HUDEP-2 (cell line): ENCODE data around the gene F12.
"Not testable (repeated sequence)": the region's sequence is repeated elsewhere in the genome, so short reads cannot be mapped to it uniquely, and the experiment has no call there.

Source experiments
- DNase-seq, 76 experiments: peaks; one replicate each; lab custom pipeline; 2025; ENCODE audit not compliant: unreplicated experiment in 76 of 76; lab: John Stamatoyannopoulos, UW

F12 gene

GRCh38 chr5:177390363-177391300 is 18.7 kb downstream of the F12 start:
- DNase-seq: peak in 70 of 76 experiments; percentile 10 to 83 (median 61)

DNA sequence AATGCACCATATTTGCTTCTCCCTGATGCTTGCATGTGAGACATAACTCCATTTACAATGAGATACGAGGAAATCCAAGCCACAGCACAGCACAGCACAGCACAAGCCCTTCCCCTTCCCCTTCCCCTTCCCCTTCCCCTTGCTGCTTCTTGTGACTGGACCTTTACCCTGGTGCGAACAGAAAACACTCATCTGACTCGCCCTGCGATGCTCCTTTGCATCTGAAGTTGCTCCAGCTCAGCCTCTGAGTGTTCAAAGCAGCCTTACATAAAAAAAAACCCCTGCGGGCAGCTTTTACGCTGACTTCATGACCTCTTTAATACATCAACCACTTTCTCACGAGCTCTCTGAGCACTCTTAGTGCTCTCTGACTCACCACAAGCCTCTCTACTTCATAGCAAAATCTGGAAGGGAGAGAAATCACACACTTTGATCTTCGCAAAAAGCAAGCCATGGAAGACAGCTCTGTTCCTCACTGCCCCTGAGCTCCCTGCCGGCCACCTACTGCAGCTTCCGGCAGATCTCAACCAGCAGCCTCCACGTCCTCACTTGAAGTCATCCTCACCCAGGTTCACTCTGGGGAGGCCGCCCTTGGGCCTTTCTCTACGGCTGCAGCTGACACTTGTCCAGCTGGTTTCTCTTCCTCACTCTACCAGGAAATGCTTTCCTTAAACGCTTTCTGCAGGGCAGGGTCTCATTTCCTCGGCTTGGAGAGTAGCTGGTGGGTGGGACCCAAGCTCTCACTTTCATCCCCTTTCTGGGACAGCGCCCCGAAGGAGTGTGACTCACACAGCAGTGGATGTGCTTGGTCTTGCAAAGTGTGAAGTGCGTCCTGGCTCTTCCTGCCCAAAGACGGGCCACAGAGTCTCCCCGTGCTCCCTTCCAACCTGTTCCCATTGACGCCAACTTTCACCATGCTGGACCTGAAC is 19.9 kb downstream of the F12 start:
- DNase-seq: no peak

DNA sequence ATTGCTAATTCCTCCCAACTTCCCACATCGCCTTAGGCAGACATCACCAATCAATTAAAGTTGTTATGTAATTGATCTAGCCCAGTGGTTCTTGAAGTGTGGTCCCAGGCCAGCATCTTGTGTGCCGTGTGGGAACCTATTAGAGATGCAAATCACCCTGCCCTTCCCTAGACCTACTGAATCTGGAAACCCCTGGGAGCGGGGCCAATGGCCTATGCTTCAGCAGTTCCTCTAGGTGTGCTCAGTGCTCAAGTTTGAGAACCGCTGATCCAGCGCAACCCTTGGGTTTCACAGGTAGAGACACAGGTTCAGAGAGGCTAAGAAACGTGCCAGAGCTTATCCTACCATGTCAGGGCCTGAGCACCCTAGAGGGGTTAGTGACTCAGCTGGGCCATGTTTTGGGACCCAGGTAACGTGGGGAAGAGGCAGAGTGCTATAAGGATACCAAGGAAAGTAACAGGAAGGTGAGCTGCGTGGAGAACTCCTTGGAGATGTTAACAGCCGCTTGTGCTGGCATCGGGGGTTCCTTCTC is 20.8 kb downstream of the F12 start:
- no peak for DNase-seq

- no peak for DNase-seq
Measured at GRCh38 chr5:177387405-177387804, 22.0 kb downstream of the F12 start.

DNA sequence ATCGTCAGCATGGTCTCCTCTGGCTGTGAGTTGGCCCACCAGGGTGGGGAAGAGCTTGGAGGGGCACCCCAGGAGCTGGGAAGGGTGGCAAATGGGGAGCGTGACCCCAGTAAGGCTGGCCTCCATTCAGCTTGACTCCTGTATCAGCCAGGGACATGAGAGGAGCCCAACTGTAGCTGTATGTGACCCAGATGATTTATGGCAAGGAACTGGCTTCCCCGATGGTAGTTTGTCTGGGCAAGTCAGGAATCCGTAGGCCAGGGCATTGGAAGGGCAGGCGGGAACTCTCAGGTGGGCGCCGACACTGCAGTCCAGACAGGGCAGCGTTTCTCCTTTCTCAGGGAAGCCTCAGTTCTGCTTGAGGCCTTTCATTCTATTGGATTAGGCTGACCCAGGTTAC is 22.8 kb downstream of the F12 start:
- DNase-seq: no peak

GRCh38 chr5:177385720-177386119 is 23.6 kb downstream of the F12 start:
- no peak for DNase-seq

DNA sequence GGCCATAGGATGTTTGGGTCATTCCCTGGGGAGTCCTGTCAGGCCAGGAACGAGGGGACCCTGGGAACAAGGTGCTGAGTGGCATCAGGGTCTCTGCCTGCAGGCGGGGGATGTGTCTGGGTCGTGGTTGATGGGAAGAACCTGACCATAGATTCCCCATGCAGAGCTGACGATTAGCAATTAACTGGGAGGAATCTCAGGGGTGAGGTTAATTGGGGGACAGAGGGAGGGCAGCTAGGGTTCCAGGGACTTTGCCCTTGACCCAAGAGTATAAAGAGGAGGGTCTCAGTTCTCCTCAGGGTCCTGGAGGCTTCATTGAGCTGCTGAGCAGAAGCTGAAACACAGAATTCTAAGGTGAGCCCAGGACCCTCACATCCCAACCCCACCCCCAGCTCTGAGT is 25.2 kb downstream of the F12 start, which contains the start of gene SLC34A1:
SLC34A1 (plus strand) TSS at position 301 of the 400 bp plus-strand sequence. CDS start 1,308 bp downstream, outside the sequence.
- DNase-seq: no peak

DNA sequence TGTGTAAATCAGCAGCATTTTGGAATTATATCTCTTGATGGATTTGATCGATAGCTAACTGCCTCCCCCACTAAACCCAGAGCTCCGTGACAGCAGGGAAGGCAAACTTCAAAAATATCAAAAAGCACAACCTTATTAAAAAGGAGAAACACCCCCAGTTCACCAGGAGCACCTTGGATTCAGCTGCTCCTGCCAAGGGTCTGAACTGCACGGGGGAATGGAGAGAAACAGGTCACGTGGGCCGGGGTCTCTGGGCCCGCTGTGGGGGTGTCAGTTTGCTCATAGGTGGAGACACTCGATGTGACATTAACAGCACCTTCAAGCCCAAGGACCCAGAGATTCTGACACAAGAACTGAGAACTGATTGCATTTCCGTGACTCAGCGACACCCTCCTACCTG is 26.2 kb downstream of the F12 start:
- DNase-seq: no peak

GRCh38 chr5:177382423-177383029 is 26.8 kb downstream of the F12 start:
- DNase-seq: peak in 55 of 76 experiments; percentile 4 to 68 (median 40)

DNA sequence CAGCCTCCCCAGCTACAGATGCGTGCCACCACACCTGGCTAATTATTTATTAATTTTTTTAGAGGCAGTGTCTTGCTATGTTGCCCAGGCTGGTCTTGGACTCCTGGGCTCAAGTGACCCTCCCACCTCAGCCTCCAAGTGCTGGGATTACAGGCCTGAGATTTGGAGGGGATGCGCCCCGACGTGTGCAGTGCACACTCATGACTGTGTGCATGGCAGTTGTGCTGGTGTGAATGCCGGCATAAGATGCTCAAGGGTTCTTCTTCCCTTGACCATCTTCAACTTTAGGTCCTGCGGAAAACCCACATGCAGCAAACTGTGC is 28.6 kb downstream of the F12 start:
- no peak for DNase-seq

GRCh38 chr5:177378884-177379883 is 30.2 kb downstream of the F12 start:
- peak in 27 of 76 experiments; percentile 8 to 47 (median 18) for DNase-seq

DNA sequence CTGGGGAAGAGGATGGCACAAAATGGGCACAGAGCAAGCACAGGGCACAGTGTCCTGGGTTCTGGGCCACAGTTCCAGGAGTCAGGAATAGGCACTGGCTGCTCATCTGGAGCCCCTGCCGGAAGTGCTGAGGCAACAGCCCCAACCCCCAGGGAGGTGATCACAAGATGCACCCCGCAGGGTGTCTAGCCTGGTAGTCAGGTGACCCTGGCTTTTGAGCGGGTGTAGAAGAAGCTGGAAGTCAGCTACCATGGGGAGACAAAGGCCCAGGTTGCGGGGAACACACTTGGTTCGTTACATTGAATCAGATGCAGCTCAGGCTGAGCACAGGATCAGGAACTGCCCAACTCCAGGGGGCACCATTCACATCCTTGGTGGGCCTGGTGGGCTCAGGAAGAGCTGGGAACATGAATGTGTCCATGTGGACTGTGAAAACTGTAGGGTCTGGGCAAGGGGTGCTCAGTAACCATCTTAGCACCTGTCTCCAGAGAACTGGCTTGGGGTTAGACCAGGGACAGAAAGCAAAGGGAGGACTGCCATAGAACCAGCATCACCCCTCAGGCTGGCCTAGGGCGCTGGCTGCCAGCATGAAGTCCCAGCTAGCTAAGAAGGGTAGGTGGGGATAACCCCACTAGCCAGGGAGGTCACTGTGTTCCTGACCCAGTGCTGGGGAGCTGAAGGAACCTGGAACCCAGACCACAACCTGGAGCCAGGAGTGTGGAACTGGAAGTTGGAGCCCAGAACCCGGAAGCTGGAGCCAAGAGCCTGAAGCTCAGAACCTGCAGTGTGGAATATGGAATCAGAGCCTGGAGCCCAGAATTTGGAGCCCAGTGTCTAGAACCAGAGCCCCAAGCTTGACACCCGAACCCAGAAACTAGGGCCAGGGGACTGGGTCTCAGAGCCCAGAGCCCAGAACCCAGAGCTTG is 31.2 kb downstream of the F12 start:
- DNase-seq: no peak

GRCh38 chr5:177376107-177376506 is 33.3 kb downstream of the F12 start:
- DNase-seq: no peak

DNA sequence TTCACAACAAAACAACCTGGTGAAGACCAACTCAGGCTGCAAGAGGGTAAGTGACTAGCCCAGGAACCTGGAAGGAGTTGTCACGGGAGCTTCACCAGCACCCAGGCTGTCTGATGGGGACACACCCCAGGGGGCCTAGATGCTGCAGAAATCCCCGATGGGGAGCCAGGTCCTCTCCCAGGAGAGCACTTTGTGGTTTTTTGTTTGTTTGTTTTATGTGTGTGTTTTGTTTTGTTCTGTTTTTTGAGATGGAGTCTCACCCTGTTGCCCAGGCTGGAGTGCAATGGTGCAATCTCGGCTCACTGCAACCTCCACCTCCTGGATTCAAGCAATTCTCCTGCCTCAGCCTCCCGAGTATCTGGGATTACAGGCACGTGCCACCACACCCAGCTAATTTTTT is 33.8 kb downstream of the F12 start:
- not testable (repeated sequence) for DNase-seq

GRCh38 chr5:177374211-177374610 is 35.2 kb downstream of the F12 start:
- no peak for DNase-seq

GRCh38 chr5:177373806-177374205 is 35.6 kb downstream of the F12 start:
- no peak for DNase-seq

DNA sequence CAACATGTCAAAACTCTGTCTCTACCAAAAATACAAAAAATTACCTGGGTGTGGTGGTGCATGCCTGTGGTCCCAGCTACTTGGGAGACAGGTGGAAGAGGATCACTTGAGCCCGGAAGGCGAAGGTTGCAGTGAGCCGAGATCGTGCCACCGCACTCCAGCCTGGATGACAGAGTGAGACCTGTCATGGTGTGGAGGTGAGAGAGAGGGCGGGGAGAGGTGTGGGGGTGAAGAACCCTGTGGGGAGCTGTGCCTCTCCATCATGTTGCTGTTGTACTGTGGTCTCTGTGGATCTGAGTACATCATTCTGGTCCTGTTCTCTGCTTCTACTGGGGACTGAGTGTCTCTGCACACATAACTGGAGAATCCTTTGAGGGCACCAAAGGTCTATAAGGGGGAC is 36.5 kb downstream of the F12 start:
- no peak for DNase-seq
